HG03175 (cell line): ENCODE measurements around the gene NKPD1.

Source experiments
- ATAC-seq: cut with Tn5 transposase; IDR thresholded peaks from one replicate; pipeline ENCODE4 v1.9.1; 2021; ENCODE audit warnings: mild to moderate bottlenecking, moderate library complexity; ENCODE audit not compliant: unreplicated experiment

The NKPD1 gene

GRCh38 chr19:45141203-45141900 lies 19.4 kb downstream of the NKPD1 start:
- ATAC-seq = no peak

GRCh38 chr19:45140533-45140932 lies 20.2 kb downstream of the NKPD1 start:
- ATAC-seq = no peak

DNA sequence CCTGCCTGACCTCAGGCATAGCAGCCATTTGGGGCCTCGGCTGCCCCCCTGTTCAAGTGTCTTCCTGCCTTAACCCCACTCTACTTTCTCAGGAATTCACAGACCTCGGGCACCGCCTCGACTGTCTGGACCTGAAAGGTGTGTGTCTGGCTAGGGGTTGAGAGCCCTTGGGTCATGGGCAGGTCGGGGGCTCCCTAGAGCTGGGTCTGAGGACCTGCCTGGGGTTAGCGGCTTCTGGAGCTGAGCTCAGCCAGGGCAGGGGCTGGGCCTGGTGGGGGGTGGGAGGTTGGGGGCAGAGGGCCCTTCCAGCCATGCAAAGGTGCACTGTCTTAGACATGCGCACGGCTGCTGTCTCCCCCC lies 20.7 kb downstream of the NKPD1 start:
- no peak for ATAC-seq

DNA sequence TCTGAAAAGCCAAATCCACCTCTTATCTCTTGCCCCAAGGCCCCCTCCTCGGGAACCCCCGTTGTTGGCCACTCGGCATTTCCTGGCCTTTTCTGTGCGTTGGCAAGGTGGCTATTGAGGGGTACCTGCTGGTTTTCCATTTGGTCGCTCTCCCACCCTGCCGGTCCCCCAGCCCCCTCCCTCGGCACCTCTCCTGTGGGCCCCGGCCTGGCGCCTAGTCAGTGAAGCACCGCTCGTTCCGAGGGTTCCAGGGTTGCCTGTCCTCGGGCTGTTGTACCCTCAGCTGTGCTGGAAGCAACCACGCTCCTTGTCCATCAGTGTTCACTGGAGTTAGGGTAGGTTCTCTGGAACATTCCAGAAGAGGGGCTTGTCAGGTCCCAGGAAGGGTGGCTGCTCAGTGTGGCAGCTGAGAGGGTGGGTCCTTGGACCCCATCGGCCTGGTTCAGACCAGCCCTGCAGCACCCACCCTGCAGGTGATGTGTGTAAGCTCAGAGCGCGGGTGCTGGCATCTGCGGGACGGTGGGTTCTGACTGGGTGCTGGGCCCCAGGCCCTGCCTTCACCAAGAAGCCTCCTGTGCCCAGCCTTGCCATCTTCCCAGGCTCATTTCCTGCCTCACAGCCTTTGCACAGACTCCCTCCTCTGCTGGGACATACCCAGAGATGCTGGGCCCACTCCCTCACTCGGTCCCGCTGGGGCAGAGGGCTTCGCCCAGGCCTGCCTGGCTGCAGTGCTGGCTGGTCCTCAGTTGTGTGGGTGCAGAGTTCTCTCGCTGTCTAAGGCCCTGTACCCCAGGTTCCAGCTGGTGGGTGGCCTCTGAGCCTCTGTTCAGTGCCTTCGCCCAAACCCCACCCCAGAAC lies 21.3 kb downstream of the NKPD1 start:
- no peak for ATAC-seq

- no peak for ATAC-seq
These were observed 22.5 kb downstream of the NKPD1 start for GRCh38 chr19:45138303-45138751.

GRCh38 chr19:45137179-45137761 lies 23.5 kb downstream of the NKPD1 start:
- peak; percentile 76 for ATAC-seq

GRCh38 chr19:45136507-45137178 lies 24.1 kb downstream of the NKPD1 start:
- ATAC-seq = peak; percentile 26

DNA sequence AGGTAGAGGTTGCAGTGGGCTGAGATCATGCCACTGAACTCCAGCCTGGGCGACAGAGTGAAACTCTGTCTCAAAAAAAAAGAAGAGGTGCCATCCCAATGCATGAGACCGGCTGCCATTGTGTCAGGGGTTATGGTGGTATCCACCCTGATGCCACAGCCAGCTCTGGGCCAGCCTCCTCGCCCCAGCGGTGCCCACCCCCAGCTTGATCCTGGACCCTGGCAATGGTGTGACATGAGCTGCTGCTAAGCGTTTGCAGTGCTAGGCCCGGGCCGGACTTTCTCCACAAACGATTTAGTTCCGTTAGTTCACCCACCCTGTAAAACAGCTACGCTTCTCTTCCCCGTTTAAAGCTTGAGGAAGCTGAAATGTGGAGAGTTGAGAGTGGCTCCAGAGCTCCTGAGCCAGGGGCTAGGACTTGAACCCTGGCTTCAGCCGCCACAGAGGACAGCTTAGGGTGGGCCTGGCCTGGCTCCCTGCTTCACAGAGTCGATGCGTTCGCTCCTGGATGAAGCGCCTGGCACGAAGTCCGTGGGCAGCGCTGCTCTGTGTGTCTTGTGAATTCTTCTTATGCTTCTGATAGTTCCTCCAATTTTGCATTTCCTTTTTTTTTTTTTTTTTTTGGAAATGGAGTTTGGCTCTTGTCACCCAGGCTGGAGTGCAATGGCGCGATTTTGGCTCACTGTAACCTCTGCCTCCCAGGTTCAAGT lies 25.5 kb downstream of the NKPD1 start:
- no peak for ATAC-seq

DNA sequence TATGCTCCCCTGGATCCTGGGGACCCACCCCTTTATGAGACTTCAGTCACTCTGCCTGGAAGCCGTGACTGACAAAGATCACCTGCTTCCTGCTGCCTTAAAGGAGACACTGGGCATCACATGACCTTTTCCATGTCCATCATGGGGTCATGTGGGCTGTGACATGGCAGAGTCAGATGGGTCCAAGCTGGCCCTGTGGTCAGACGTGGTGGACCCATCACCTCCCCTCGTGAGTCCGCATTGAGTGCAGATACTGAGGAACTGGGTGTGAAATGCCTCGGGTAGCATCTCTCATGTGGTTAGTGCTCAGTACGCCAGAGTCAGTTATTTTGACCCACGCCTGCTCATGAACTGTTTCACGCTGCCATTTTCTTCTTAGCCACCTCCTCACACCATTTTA lies 27.1 kb downstream of the NKPD1 start:
- no peak for ATAC-seq

DNA sequence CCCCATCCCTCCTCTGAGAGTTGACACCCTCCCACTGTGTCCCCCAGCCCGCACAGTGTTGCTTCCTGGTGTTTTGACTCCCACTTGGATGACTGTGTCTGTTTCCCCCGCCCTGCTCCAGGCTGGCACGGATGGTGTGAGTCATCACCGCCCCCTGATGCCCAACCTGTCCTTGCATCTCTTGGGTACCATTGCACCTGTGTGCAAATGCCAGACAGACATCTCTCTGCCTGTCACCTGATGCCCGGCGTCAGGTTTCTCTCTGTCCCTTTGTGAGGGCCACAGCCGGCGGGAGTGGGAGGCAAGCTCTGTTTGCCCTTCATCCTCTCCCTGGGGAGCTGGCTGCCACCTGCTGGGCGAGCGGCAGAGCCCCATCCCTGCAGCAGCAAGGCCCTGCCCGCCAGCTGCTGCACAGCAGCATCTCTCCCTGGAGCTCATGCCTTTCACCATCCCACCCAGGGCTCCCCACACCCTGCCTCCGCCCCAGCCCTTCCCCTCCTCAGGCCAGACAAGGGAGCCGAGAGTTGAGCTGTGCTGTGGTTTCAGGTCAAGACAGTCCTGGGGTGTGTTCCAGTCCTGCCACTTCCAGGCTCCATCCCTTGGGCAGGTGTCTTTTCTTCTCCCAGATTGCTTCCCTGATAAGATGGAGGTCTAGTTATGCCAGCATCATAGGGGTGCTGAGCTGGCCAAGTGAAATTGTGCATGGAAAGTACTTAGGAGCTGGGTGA lies 29.7 kb downstream of the NKPD1 start:
- no peak for ATAC-seq

DNA sequence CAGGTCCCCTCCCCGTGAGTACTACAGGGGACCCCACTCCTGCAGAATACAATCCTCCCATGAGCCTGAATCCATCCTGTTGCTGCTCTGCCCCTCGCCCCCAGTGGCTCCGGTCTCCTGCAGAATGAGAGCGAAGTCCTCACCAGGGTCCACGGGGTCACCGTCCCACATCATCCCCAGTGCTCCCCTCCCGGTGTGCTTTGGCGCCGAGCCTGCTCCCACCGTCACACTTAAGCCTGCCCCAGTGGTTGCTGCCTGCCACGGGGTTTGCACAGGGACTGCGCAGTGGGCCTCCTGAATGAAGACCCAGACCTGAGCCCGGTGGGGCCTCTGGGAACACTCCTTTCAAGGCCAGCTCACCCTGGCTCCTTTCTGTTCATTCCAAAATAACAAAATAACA lies 30.5 kb downstream of the NKPD1 start:
- ATAC-seq = no peak

DNA sequence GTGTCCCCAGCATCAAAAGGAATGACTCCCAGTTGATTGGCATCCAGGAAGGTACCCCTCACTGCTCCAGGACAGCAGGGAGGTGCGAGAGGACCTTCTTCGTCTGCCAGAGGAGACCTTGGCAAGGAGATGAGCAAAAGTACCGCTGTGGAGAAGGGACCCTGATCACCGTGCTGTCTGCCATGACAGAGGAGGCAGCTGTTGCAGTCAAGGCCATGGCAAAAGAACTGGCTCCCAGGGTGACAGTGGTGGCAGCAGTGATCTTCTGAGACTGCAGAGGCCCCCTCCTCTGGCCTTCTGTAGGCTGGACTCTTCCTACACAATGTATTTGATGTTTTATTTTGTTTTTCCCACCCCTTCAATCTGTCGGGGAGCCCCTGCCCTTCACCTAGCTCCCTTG lies 32.0 kb downstream of the NKPD1 start:
- ATAC-seq = no peak

DNA sequence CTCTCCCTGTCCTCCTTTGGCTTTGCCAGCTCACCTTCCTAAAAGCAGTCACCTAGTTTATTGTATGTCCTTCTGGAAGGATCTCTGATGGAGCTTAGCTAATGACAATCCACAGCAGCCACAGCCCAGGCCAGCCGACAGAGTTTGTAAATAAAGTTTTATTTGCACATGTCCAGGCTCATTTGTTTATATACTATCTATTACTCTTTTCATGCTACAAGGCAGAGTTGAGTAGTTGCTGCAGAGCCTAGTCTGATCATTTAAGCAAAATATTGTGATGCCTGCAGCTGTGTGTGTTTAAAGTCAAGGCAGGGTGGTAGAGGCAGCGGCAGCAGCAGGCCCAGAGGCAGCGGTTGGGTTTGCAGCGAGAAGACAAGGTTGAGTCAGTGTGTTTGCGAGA lies 32.6 kb downstream of the NKPD1 start:
- no peak for ATAC-seq

DNA sequence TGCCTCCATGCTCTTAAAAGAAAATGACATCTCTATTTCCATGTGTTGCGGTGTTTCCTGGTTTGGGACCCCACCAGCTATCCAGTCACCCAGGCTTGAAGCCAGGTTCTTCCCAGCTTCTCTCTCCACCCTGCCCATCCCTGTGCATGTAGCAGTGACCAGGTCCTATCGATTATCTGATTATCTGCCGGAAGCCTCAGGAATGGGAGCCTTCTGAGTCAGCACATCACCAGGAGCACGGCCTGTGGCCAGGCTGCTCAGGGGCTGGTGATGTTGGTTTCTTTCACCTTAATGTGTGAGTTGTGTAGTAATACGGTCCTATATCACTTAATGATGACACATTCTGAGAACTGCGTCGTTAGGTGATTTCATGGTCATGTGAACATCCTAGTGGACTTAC lies 34.1 kb downstream of the NKPD1 start:
- ATAC-seq = no peak

GRCh38 chr19:45125975-45126493 lies 34.7 kb downstream of the NKPD1 start:
- ATAC-seq = no peak

GRCh38 chr19:45125360-45125759 lies 35.4 kb downstream of the NKPD1 start:
- ATAC-seq = no peak

GRCh38 chr19:45124021-45124420 lies 36.8 kb downstream of the NKPD1 start:
- no peak for ATAC-seq

GRCh38 chr19:45123440-45123850 lies 37.3 kb downstream of the NKPD1 start:
- no peak for ATAC-seq

DNA sequence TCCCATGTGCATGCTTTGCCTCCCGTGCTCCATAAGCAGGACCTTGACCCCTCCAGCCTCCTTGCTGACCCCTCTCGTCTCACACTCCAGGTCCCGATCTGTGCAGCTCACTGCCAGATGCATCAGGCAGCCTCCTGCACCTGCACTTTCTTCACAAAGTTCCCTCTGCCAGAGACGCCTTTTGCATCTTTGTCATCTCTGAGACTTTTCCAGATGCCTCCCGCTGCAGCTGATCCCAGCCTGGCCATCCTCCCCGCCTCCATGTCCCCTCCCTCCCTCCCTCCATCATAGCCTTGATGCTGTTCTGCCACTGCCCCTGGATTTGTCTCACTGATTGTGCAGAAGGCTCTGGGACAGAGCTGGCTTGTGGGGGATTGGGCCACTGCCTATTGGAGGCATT lies 38.0 kb downstream of the NKPD1 start:
- no peak for ATAC-seq

DNA sequence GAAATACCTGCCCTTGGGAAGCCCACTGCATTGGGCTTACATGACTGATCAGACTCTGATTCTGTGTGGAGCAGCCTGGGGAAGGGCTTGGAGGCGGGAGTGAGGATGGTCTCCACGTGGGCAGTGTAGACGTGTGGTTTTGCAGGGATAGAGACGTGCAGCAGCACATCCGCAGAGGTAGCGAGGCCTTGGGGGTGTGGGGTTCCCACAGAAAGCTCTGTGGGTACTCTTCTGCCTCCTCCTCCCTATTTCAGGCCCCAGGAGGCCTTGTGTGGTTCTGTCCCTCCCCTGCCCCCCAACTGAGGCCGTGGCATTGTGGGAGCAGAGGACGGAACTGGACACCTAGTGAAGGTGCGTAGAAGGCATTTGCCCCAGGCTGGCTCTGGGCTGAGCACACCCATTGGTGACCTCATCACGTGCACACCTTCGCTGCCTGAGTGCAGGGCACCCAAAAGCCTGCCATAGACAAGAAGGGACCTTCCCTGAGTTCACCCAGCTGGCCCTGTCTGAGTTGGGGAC lies 38.9 kb downstream of the NKPD1 start:
- no peak for ATAC-seq
